DOHH2 (cell line): ENCODE results near the gene FAM227B.

Experiments
- H3F3A ChIP-seq: fragments of 200-600 bp; sonication (generic), shearing (Covaris generic); 2 replicates; pipeline ENCODE4 v1.6.0; 2016; ENCODE audit warnings: antibody characterized with exemption, mild to moderate bottlenecking; ENCODE audit not compliant: control insufficient read depth, insufficient read depth
- H3K27ac ChIP-seq: fragments of 200-600 bp; sonication (generic); 2 replicates; pipeline ENCODE4 v1.5.1; 2014; ENCODE audit warnings: low read depth, mild to moderate bottlenecking, low read length, moderate library complexity
- H3K27me3 ChIP-seq: fragments of 200-600 bp; sonication (generic); 2 replicates; pipeline ENCODE4 v1.6.1; 2014; ENCODE audit warnings: mild to moderate bottlenecking, low read length, mixed read lengths; ENCODE audit not compliant: control insufficient read depth
- H3K36me3 ChIP-seq: fragments of 200-600 bp; sonication (generic); 2 replicates; pipeline ENCODE4 v1.6.1; 2014; ENCODE audit warnings: mild to moderate bottlenecking, low read length, moderate library complexity, mixed read lengths; ENCODE audit not compliant: control insufficient read depth
- H3K4me1 ChIP-seq: fragments of 200-600 bp; sonication (generic); 2 replicates; pipeline ENCODE4 v1.6.1; 2014; ENCODE audit warnings: mild to moderate bottlenecking, low read length, mixed read lengths; ENCODE audit not compliant: control insufficient read depth
- H3K4me2 ChIP-seq: fragments of 200-600 bp; sonication (generic); 2 replicates; pipeline ENCODE4 v1.6.0; 2014; ENCODE audit warnings: mild to moderate bottlenecking, low read length, moderate library complexity
- H3K4me3 ChIP-seq: fragments of 200-600 bp; sonication (generic); 2 replicates; pipeline ENCODE4 v1.5.1; 2014; ENCODE audit warnings: mild to moderate bottlenecking, low read length, mixed read lengths
- H3K79me2 ChIP-seq: fragments of 200-600 bp; sonication (generic); 2 replicates; pipeline ENCODE4 v1.6.1; 2014; ENCODE audit warnings: mild to moderate bottlenecking, low read length, mixed read lengths; ENCODE audit not compliant: control insufficient read depth
- H3K9me2 ChIP-seq: fragments of 200-600 bp; sonication (generic); replicated peaks from 2 replicates; pipeline ENCODE4 v1.6.1; 2014; ENCODE audit warnings: mild to moderate bottlenecking, low read length, mixed read lengths; ENCODE audit not compliant: control insufficient read depth
- H3K9me3 ChIP-seq: fragments of 200-600 bp; sonication (generic); 2 replicates; pipeline ENCODE4 v1.6.1; 2014; ENCODE audit warnings: antibody characterized with exemption, low read length, mixed read lengths; ENCODE audit not compliant: control insufficient read depth, insufficient read depth
- H4K20me1 ChIP-seq: fragments of 200-600 bp; sonication (generic); 2 replicates; pipeline ENCODE4 v1.6.0; 2014; ENCODE audit warnings: low read depth, mild to moderate bottlenecking, antibody characterized with exemption, low read length, moderate library complexity; ENCODE audit not compliant: control insufficient read depth, insufficient read depth
- CTCF ChIP-seq: fragments of 200-600 bp; sonication (generic); IDR thresholded peaks from one replicate; pipeline ENCODE4 v1.5.1; 2014; ENCODE audit warnings: antibody characterized with exemption, mild to moderate bottlenecking, low read depth, low read length; ENCODE audit not compliant: poor library complexity, severe bottlenecking
- EZH2phosphoT487 ChIP-seq: fragments of 200-600 bp; sonication (generic); IDR thresholded peaks from 2 replicates; pipeline ENCODE4 v1.6.1; 2017; ENCODE audit warnings: borderline replicate concordance, mild to moderate bottlenecking, antibody characterized with exemption, low read length, moderate library complexity, mixed read lengths

The FAM227B gene

GRCh38 chr15:49430046-49430445 is 190.6 kb downstream of the FAM227B start:
- H3K36me3 ChIP-seq, result no peaks in the 10 kb centered on the region
- no peaks in the 10 kb centered on the region for H3K9me2 ChIP-seq
- H3K4me3 ChIP-seq, result no peak overlapping the region
- H3K9me3 ChIP-seq, result no peaks in the 10 kb centered on the region
- 0 out of 2 replicates have a peak, but pooled peaks cover 4% of the 10 kb centered on the region for H3K27me3 ChIP-seq
- H3K79me2 ChIP-seq, result no peaks in the 10 kb centered on the region
- H3F3A ChIP-seq, result no peaks in the 10 kb centered on the region
- H3K27ac ChIP-seq, result no peak overlapping the region
- H3K4me2 ChIP-seq, result no peak overlapping the region
- TF ChIP-seq EZH2phosphoT487 (no peak), CTCF (no peak)
- no peaks in the 10 kb centered on the region for H3K4me1 ChIP-seq
- H4K20me1 ChIP-seq, result no peaks in the 10 kb centered on the region

- no peaks in the 10 kb centered on the region for H3K9me3 ChIP-seq
- H3K9me2 ChIP-seq, result no peaks in the 10 kb centered on the region
- no peaks in the 10 kb centered on the region for H3K36me3 ChIP-seq
- no peaks in the 10 kb centered on the region for H4K20me1 ChIP-seq
- H3K27ac ChIP-seq, result no peak overlapping the region
- no peak overlapping the region for H3K4me3 ChIP-seq
- TF ChIP-seq EZH2phosphoT487 (no peak), CTCF (no peak)
- H3K27me3 ChIP-seq, result 0 out of 2 replicates have a peak, but pooled peaks cover 4% of the 10 kb centered on the region
- no peaks in the 10 kb centered on the region for H3K4me1 ChIP-seq
- no peaks in the 10 kb centered on the region for H3F3A ChIP-seq
- no peak overlapping the region for H3K4me2 ChIP-seq
- no peaks in the 10 kb centered on the region for H3K79me2 ChIP-seq
These were observed 192.1 kb downstream of the FAM227B start for GRCh38 chr15:49428409-49429095.

GRCh38 chr15:49427372-49427771 is 193.2 kb downstream of the FAM227B start:
- Histone ChIP-seq H4K20me1 (no peaks in the 10 kb centered on the region), H3K36me3 (no peaks in the 10 kb centered on the region), H3K9me2 (no peaks in the 10 kb centered on the region), H3K4me2 (no peak overlapping the region), H3F3A (no peaks in the 10 kb centered on the region), H3K9me3 (no peaks in the 10 kb centered on the region), H3K4me1 (no peaks in the 10 kb centered on the region), H3K4me3 (no peak overlapping the region), H3K79me2 (no peaks in the 10 kb centered on the region), H3K27me3 (0 out of 2 replicates have a peak, but pooled peaks cover 4% of the 10 kb centered on the region), H3K27ac (no peak overlapping the region)
- TF ChIP-seq CTCF (no peak), EZH2phosphoT487 (no peak)
